SU-DHL-6 (cell line): ENCODE results near the gene CNGA4.

Source experiments
- EZH2phosphoT487 ChIP-seq: fragments of 200-600 bp; sonication (generic), shearing (Covaris generic); conservative IDR thresholded peaks from 2 replicates; pipeline ENCODE4 v1.6.1; 2018; ENCODE audit warnings: mild to moderate bottlenecking, antibody characterized with exemption, low read length, moderate library complexity, mixed read lengths
- TF ChIP-seq, protein P1 (sequence below): fragments of 200-600 bp; sonication (generic); IDR thresholded peaks from one replicate; pipeline ENCODE4 v1.5.1; 2017; ENCODE audit warnings: antibody characterized with exemption, mild to moderate bottlenecking, low read length, moderate library complexity; ENCODE audit not compliant: insufficient read depth, poor library complexity, severe bottlenecking

DNA sequence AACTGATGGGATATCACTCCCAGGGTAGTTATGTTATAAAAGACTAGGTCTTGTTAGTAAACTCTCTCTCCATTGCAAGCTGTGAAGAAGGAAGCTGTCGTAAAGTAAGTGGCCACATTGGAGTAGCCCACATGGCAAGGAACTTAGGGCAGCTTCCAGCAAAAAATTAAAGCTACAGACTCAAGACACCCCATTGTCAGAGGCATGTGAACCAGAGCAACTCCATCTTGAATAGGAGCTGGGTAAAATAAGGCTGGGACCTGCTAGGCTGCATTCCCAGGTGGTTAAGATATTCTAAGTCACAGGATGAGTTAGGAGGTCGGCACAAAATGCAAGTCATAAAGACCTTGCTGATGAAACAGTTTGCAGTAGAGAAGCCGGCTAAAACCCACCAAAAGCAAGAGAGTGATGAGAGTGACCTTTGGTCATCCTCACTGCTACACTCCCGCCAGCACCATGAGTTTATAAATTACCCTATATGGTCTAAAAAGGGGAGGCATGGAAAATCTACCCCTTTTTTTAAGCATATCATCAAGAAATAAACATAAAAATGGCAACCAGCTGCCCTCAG, 44.6 kb downstream of the CNGA4 start:
- TF ChIP-seq, protein P1, sequence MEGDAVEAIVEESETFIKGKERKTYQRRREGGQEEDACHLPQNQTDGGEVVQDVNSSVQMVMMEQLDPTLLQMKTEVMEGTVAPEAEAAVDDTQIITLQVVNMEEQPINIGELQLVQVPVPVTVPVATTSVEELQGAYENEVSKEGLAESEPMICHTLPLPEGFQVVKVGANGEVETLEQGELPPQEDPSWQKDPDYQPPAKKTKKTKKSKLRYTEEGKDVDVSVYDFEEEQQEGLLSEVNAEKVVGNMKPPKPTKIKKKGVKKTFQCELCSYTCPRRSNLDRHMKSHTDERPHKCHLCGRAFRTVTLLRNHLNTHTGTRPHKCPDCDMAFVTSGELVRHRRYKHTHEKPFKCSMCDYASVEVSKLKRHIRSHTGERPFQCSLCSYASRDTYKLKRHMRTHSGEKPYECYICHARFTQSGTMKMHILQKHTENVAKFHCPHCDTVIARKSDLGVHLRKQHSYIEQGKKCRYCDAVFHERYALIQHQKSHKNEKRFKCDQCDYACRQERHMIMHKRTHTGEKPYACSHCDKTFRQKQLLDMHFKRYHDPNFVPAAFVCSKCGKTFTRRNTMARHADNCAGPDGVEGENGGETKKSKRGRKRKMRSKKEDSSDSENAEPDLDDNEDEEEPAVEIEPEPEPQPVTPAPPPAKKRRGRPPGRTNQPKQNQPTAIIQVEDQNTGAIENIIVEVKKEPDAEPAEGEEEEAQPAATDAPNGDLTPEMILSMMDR, result no peak
- TF ChIP-seq EZH2phosphoT487, result no peak
